ENCODE data around the gene SLC46A1.
A peak's percentile ranks its signal among the peaks of the same experiment; 100 is the strongest.

Gene SLC46A1

GRCh38 chr17:28365487-28365886 lies 40.5 kb downstream of the SLC46A1 start:
- in situ Hi-C loops (cut with MboI; ENCODE audit: low pct_unique_long_range_greater_than_20kb, low sequenced_read_pairs): no loop called here
- DNase-seq: no peak

- no peak for DNase-seq
- in situ Hi-C loops (cut with MboI; ENCODE audit: low pct_unique_long_range_greater_than_20kb, low sequenced_read_pairs): no loop called here
These were observed 41.2 kb downstream of the SLC46A1 start, which contains the start of gene SEBOX for GRCh38 chr17:28364665-28365363. Gene SEBOX (minus strand): TSS chr17:28365199. CDS start chr17:28365151, 48 bp downstream.

- in situ Hi-C loops (cut with MboI; ENCODE audit: low pct_unique_long_range_greater_than_20kb, low sequenced_read_pairs): no loop called here
These were observed 42.0 kb downstream of the SLC46A1 start for GRCh38 chr17:28363776-28364650.

GRCh38 chr17:28363186-28363585 lies 42.8 kb downstream of the SLC46A1 start:
- in situ Hi-C loops (cut with MboI; ENCODE audit: low pct_unique_long_range_greater_than_20kb, low sequenced_read_pairs): no loop called here
- no peak for DNase-seq

More at GRCh38 chr17:28363776-28364650, 42.0 kb downstream of the SLC46A1 start:
- DNase-seq: no peak

GRCh38 chr17:28357901-28358197 lies 48.2 kb downstream of the SLC46A1 start:
- in situ Hi-C loops (cut with MboI; ENCODE audit: low pct_unique_long_range_greater_than_20kb, low sequenced_read_pairs): no loop called here

GRCh38 chr17:28357061-28357900 lies 48.7 kb downstream of the SLC46A1 start, which contains the start of gene POLDIP2:
Gene POLDIP2 (minus strand): TSS chr17:28357527. CDS start chr17:28357448, 79 bp downstream.
- peak; percentile 93 for DNase-seq
- in situ Hi-C loops (cut with MboI; ENCODE audit: low pct_unique_long_range_greater_than_20kb, low sequenced_read_pairs): no loop called here

More at GRCh38 chr17:28357901-28358197, 48.2 kb downstream of the SLC46A1 start:
- no peak for DNase-seq

GRCh38 chr17:28350271-28350670 lies 55.7 kb downstream of the SLC46A1 start:
- DNase-seq: no peak
- in situ Hi-C loops (cut with MboI; ENCODE audit: low pct_unique_long_range_greater_than_20kb, low sequenced_read_pairs): no loop called here

GRCh38 chr17:28348979-28349378 lies 57.0 kb downstream of the SLC46A1 start:
- in situ Hi-C loops (cut with MboI; ENCODE audit: low pct_unique_long_range_greater_than_20kb, low sequenced_read_pairs): no loop called here

GRCh38 chr17:28347261-28347891 lies 58.6 kb downstream of the SLC46A1 start:
- in situ Hi-C loops (cut with MboI; ENCODE audit: low pct_unique_long_range_greater_than_20kb, low sequenced_read_pairs): no loop called here
- no peak for DNase-seq

More at GRCh38 chr17:28348979-28349378, 57.0 kb downstream of the SLC46A1 start:
- no peak for DNase-seq

- in situ Hi-C loops (cut with MboI; ENCODE audit: low pct_unique_long_range_greater_than_20kb, low sequenced_read_pairs): no loop called here
- no peak for DNase-seq
These were observed 59.2 kb downstream of the SLC46A1 start for GRCh38 chr17:28346746-28347246.

GRCh38 chr17:28346199-28346580 lies 59.8 kb downstream of the SLC46A1 start:
- in situ Hi-C loops (cut with MboI; ENCODE audit: low pct_unique_long_range_greater_than_20kb, low sequenced_read_pairs): no loop called here
- DNase-seq: no peak

- DNase-seq: no peak
- in situ Hi-C loops (cut with MboI; ENCODE audit: low pct_unique_long_range_greater_than_20kb, low sequenced_read_pairs): no loop called here
These were observed 60.4 kb downstream of the SLC46A1 start for GRCh38 chr17:28345419-28346198.
